GM12875 (cell line): ENCODE data around the gene SMAD3.

Experiments
- H3K4me3 ChIP-seq: one replicate; pipeline ENCODE4 v1.5.1; 2011; ENCODE audit warnings: low read depth, low read length, control low read depth
- CTCF ChIP-seq: IDR thresholded peaks from 2 replicates; pipeline ENCODE4 v1.5.1; 2011; ENCODE audit warnings: low read depth, mild to moderate bottlenecking, control low read depth, inconsistent platforms, low read length, moderate library complexity, borderline replicate concordance; ENCODE audit not compliant: insufficient read depth

SMAD3 gene

GRCh38 chr15:67186226-67186649, 120.8 kb downstream of the SMAD3 start:
- TF ChIP-seq CTCF = no peak
- no peak overlapping the region for H3K4me3 ChIP-seq

DNA sequence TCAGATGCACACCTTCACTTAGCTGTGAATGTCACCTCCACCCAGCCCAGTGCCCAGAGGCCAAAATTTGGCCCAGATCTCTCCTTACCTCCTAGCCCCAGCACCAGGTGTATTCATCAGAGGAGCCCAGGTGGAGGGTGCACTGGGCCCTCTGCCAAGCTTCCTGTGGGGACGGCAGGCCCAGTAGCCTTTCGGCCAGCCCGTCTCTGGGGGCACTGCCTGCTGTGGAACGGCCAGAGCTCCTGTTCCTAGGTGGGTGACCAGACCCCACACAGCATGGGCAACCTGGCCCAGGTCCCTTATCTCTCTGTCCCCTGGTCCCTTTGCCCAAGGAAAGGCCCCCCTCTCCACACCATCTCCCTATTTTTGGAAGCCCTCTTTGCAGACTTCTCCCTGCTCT, 121.3 kb downstream of the SMAD3 start:
- TF ChIP-seq CTCF = no peak

GRCh38 chr15:67187351-67187854, 122.0 kb downstream of the SMAD3 start:
- no peak overlapping the region for H3K4me3 ChIP-seq
- TF ChIP-seq CTCF = no peak

More for the DNA sequence above, 121.3 kb downstream of the SMAD3 start:
- H3K4me3 ChIP-seq = no peak overlapping the region

GRCh38 chr15:67188551-67189218, 123.3 kb downstream of the SMAD3 start:
- no peak overlapping the region for H3K4me3 ChIP-seq
- no peak for TF ChIP-seq CTCF

DNA sequence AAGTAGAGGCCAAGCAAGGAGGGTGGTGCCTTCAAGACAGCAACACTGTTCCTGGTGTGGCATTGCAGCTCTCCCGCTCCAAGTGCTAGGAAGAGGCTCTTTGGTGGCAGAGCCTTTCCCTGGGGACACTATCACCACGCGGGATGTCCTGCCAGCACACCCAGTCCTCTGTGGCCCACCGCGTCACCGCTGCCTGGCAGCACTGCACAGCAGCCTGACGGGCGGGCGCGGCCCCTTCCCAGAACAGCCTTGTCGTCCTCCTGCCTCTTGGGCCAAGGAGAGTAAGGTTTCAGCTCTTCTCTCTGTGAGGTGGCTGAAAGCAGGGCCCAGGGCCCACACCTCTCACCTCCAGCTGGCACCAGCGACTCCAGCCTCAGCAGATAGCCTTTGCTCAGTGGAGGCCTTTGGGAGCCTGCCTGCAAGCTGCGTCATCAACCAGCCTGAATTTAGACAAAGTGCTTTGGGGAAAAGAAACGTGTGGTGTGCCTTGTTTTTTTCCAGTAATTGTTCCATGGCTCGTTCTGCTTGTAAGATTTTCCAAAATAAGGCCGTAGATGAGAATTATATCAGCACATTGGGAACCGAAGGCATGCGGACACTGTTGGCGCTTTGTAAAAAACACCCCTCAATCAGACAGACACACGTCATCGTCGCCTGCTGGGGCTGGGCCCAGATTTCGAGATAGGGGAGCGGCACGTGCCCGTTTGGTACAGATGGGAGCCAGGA, 124.1 kb downstream of the SMAD3 start:
- no peak for TF ChIP-seq CTCF

GRCh38 chr15:67190326-67190725, 124.9 kb downstream of the SMAD3 start:
- no peak for TF ChIP-seq CTCF
- no peak overlapping the region for H3K4me3 ChIP-seq

More for the DNA sequence above, 124.1 kb downstream of the SMAD3 start:
- H3K4me3 ChIP-seq = no peak overlapping the region

- no peak for TF ChIP-seq CTCF
- no peak overlapping the region for H3K4me3 ChIP-seq
Observed at GRCh38 chr15:67190813-67191212, 125.4 kb downstream of the SMAD3 start.
